Pancreas (tissue), 10 donors: Measurements from ENCODE around the gene ATG4C. TPM values are rescaled to one million over a fixed set of nuclear protein-coding genes. Genes with fewer than 3 reads are reported as not detected.
"Not testable (repeated sequence)": the region's sequence is repeated elsewhere in the genome, so short reads cannot be mapped to it uniquely, and the experiment has no call there.

ENCODE experiments used
- ATAC-seq, 4 donors: fragments of 200-7000 bp; cut with Tn5 transposase; one replicate each; pipeline versions ENCODE4 v1.8.0 to v1.9.1; 2020; ENCODE audit warnings: mild to moderate bottlenecking in 4 of 4, moderate library complexity in 4 of 4
- DNase-seq, 6 donors: peaks; one replicate each; pipeline ENCODE4 v3.0.0-alpha.2; 2020
- FAIRE-seq: peaks from 2 replicates; lab custom pipeline; 2012; peaks lifted over from hg19 to GRCh38; lab: Jason Lieb, UNC
- H3K27ac ChIP-seq, 4 donors: fragments of 200-600 bp; sonication (generic); 1 replicate in 3 of 4; 2 replicates in 1 of 4; pipeline versions ENCODE4 v1.5.0 to v1.8.0; 2020
- H3K27me3 ChIP-seq, 4 donors: fragments of 200-600 bp; one replicate each; pipeline ENCODE4 v1.8.0; 2021
- H3K36me3 ChIP-seq, 3 donors: fragments of 200-600 bp; sonication (generic) in 1 of 3; one replicate each; pipeline versions ENCODE4 v1.5.0 to v1.8.0; 2020 to 2021
- H3K4me1 ChIP-seq, 3 donors: fragments of 200-600 bp; one replicate each; pipeline ENCODE4 v1.8.0; 2021
- H3K4me3 ChIP-seq, 4 donors: fragments of 200-600 bp; sonication (generic) in 2 of 4; one replicate each; pipeline versions ENCODE4 v1.5.0 to v1.8.0; 2020 to 2021
- H3K9me3 ChIP-seq, 4 donors: fragments of 200-600 bp; one replicate each; pipeline ENCODE4 v1.8.0; 2021
- CTCF ChIP-seq, 4 donors: fragments of 200-600 bp; sonication (generic) in 3 of 4; IDR thresholded peaks; one replicate each; pipeline versions ENCODE4 v1.5.0 to v1.8.0; 2021; ENCODE audit warnings: antibody characterized with exemption in 4 of 4
- WGBS, 2 donors: extraction: QIAGEN DNeasy Blood & Tissue Kit; methylation state at CpG; one replicate each; pipeline ENCODE4 v1.1.7; 2013; 5-methylcytosine and 5-hydroxymethylcytosine counted together
- intact Hi-C, 3 donors: fragments of 100-400 bp; cut with DNase I; formaldehyde crosslinking; loops; one replicate each; pipeline versions ENCODE4 v1.11.1 to v1.14.2; 2022
- polyA plus RNA-seq, 2 donors: library from polyadenylated mRNA; stranded (reverse); fragments of 200-250 nt; gene quantifications; one replicate each; pipeline ENCODE4 v1.2.3, GENCODE V29; 2013
- total RNA-seq, 6 donors: library from RNA; stranded (reverse); fragmentation: NEBNext Ultra II Directional in 4 of 6; extraction: Animal tissue kit (Norgen Biotek cat#: 25700) in 4 of 6; gene quantifications; one replicate each; pipeline versions ENCODE4 v1.2.1 to v1.2.4, GENCODE V29; 2021 to 2023
- donor health status: healthy with polysubstance abuse.
- donor health status: DM: no; HTN: no; CAD: no; lungs with moderate emphysema.
- donor health status: DM: no; HTN: no; CAD: no.
- donor health status: control.
- donor health status: control.
- donor health status: Bipolar disorder and iron deficiency.
- donor health status: DM: yes; HTN: yes; CAD: no.
- donor health status: DM: no; HTN: no; CAD: no.
- donor health status: DM: no; HTN: no; CAD: no.
- donor health status: DM: yes; HTN: yes; CAD: no.

Gene ATG4C
- total and polyA plus RNA-seq, 8 donors: 2.3 to 10.2 (median 6.1) TPM

- H3K27me3 ChIP-seq: no peaks in the 10 kb centered on the region
- FAIRE-seq: no peak
- no peaks in the 10 kb centered on the region for H3K36me3 ChIP-seq
- intact Hi-C loops: no loop called here
- H3K27ac ChIP-seq: no peak overlapping the region
- no peak overlapping the region for H3K4me3 ChIP-seq
- DNase-seq: no peak
- peaks cover 0 to 3% (median 0%) of the 10 kb centered on the region in 3 donors for H3K4me1 ChIP-seq
- ATAC-seq: peak in 2 of 4 donors; percentile 51 to 79
- 78 to 84% methylated on average over 3 of the region's 3 CpGs for WGBS, 2 donors
- H3K9me3 ChIP-seq: no peaks in the 10 kb centered on the region
- no peak for TF ChIP-seq CTCF (IDR thresholded peaks at IDR 0.05)
These were observed 16.9 kb downstream of the ATG4C start for GRCh38 chr1:62800825-62801306.

GRCh38 chr1:62809788-62810187 lies 25.9 kb downstream of the ATG4C start:
- FAIRE-seq (peak; percentile 9), DNase-seq (no peak), ATAC-seq (no peak)
- no peak overlapping the region for H3K27ac ChIP-seq
- no peak overlapping the region for H3K4me3 ChIP-seq
- H3K9me3 ChIP-seq: no peaks in the 10 kb centered on the region
- 95 to 96% methylated on average over 3 of the region's 3 CpGs for WGBS, 2 donors
- H3K36me3 ChIP-seq: no peaks in the 10 kb centered on the region
- H3K27me3 ChIP-seq: no peaks in the 10 kb centered on the region
- H3K4me1 ChIP-seq: peaks cover 0 to 3% (median 0%) of the 10 kb centered on the region in 3 donors
- TF ChIP-seq CTCF (IDR thresholded peaks at IDR 0.05): no peak
- intact Hi-C loops: no loop called here

- 94 to 98% methylated on average over 6 of the region's 6 CpGs for WGBS, 2 donors
- Histone ChIP-seq H3K27me3 (no peaks in the 10 kb centered on the region), H3K9me3 (no peaks in the 10 kb centered on the region), H3K4me1 (no peaks in the 10 kb centered on the region), H3K4me3 (no peak overlapping the region), H3K36me3 (no peaks in the 10 kb centered on the region), H3K27ac (no peak overlapping the region)
- ATAC-seq (no peak), FAIRE-seq (no peak), DNase-seq (no peak)
- no peak for TF ChIP-seq CTCF (IDR thresholded peaks at IDR 0.05)
- intact Hi-C loops: no loop called here
These were observed 26.7 kb downstream of the ATG4C start for GRCh38 chr1:62810420-62811274.

- ATAC-seq: no peak
- H3K4me1 ChIP-seq: no peaks in the 10 kb centered on the region
- no peak overlapping the region for H3K27ac ChIP-seq
- no peaks in the 10 kb centered on the region for H3K27me3 ChIP-seq
- no peak for FAIRE-seq
- no peak for TF ChIP-seq CTCF (IDR thresholded peaks at IDR 0.05)
- no peak for DNase-seq
- no peaks in the 10 kb centered on the region for H3K9me3 ChIP-seq
- H3K4me3 ChIP-seq: no peak overlapping the region
- peaks cover 0 to 3% (median 0%) of the 10 kb centered on the region in 3 donors for H3K36me3 ChIP-seq
- 91 to 94% methylated on average over 4 of the region's 4 CpGs for WGBS, 2 donors
- intact Hi-C loops: no loop called here
These were observed 39.6 kb downstream of the ATG4C start for GRCh38 chr1:62823556-62823955.

GRCh38 chr1:62826901-62827300 lies 43.0 kb downstream of the ATG4C start:
- no peak overlapping the region for H3K4me3 ChIP-seq
- no peaks in the 10 kb centered on the region for H3K27me3 ChIP-seq
- no peak for FAIRE-seq
- no peak for ATAC-seq
- no peak for TF ChIP-seq CTCF (IDR thresholded peaks at IDR 0.05)
- H3K4me1 ChIP-seq: no peaks in the 10 kb centered on the region
- no peaks in the 10 kb centered on the region for H3K9me3 ChIP-seq
- whole genome bisulfite sequencing, 2 donors: 97 to 98% methylated on average over 2 of the region's 2 CpGs
- intact Hi-C loops: no loop called here
- no peaks in the 10 kb centered on the region for H3K36me3 ChIP-seq
- no peak for DNase-seq
- no peak overlapping the region for H3K27ac ChIP-seq

GRCh38 chr1:62827786-62828185 lies 43.9 kb downstream of the ATG4C start:
- H3K27ac ChIP-seq, H3K4me3 ChIP-seq, ATAC-seq, H3K9me3 ChIP-seq, H3K27me3 ChIP-seq, H3K4me1 ChIP-seq, H3K36me3 ChIP-seq, DNase-seq, FAIRE-seq, intact Hi-C loops: not testable (repeated sequence)
- 95% methylated on average over 2 of the region's 2 CpGs for WGBS, 2 donors
